Measurements from ENCODE around the gene OPTC. TPM values are rescaled to one million over a fixed set of nuclear protein-coding genes. Genes with fewer than 3 reads are reported as not detected.
"Not testable (repeated sequence)": the region's sequence is repeated elsewhere in the genome, so short reads cannot be mapped to it uniquely, and the experiment has no call there.

OPTC gene
- total and polyA plus RNA-seq, 9 of the 15 experiments (the other 6 are each of a cell fraction or from before 2014, with no cell fraction given), result not detected

GRCh38 chr1:203447151-203447550 is 46.8 kb upstream of the OPTC start:
- H4K20me1 ChIP-seq (replicated peaks; ENCODE audit: control insufficient read depth, insufficient read depth, low read length), result no peaks in the 10 kb centered on the region
- H3K9ac ChIP-seq (ENCODE audit: insufficient read depth in 1 of 2, low read depth in 2 of 2, low read length in 2 of 2), result no peak overlapping the region
- intact Hi-C loops (cut with micrococcal nuclease) (no loop called here), in situ Hi-C loops (cut with MboI) (no loop called here)
- ATAC-seq, result no peak
- H3K27me3 ChIP-seq (ENCODE audit: control insufficient read depth in 2 of 2, insufficient read depth in 2 of 2, low read length in 2 of 2), result peaks cover 12 to 37% of the 10 kb centered on the region in 2 experiments
- H3K4me1 ChIP-seq (replicated peaks in 1 of 2; ENCODE audit: control insufficient read depth in 2 of 2, insufficient read depth in 2 of 2, low read length in 2 of 2), result no peaks in the 10 kb centered on the region
- POLR2A ChIA-PET, result interaction anchor here (0.6 to 0.8 kb wide), 2 partner anchors 27 to 107 kb away, joined by 3 read pairs; no protein-coding TSS in a partner anchor
- no peak overlapping the region for H3K27ac ChIP-seq (ENCODE audit: extremely low read depth, low read depth, low read length)
- no TSS peak for BruUV-seq (replicated peaks)
- H3K36me3 ChIP-seq (ENCODE audit: control insufficient read depth, insufficient read depth, low read length), result no peaks in the 10 kb centered on the region
- H3K4me2 ChIP-seq (ENCODE audit: insufficient read depth, low read length), result no peak overlapping the region
- no peaks in the 10 kb centered on the region for H3K79me2 ChIP-seq (ENCODE audit: control insufficient read depth, insufficient read depth, low read length)
- no peaks in the 10 kb centered on the region; the same call in 1 of the 2 replicates for H3K9me3 ChIP-seq (replicated peaks; ENCODE audit: control insufficient read depth, insufficient read depth, low read depth, low read length)
- TF ChIP-seq ZBTB1 (CRISPR knock-in tag; IDR thresholded peaks at IDR 0.05; ENCODE audit: borderline replicate concordance, low read depth) (no peak), BRF1 (IDR thresholded peaks at IDR 0.05; ENCODE audit: borderline replicate concordance, extremely low read depth, insufficient read length) (no peak), MBD2 (IDR thresholded peaks at IDR 0.05; ENCODE audit: borderline replicate concordance, low read depth) (no peak), DDX20 (tag; IDR thresholded peaks at IDR 0.05; ENCODE audit: low read depth) (no peak), ZNF589 (CRISPR knock-in tag; IDR thresholded peaks at IDR 0.05; ENCODE audit: low read depth) (no peak)
- no peaks in the 10 kb centered on the region for H3K9me1 ChIP-seq (ENCODE audit: control insufficient read depth, insufficient read depth, low read length)
- 0% methylated on average over 2 of the region's 2 CpGs for WGBS (ENCODE audit: insufficient coverage, low coverage, missing lambda C conversion rate)
- DNase-seq (ENCODE audit: extremely low read depth in 1 of 4, low spot score in 3 of 4), result no peak
- no peak for FAIRE-seq
- no peak overlapping the region for H2AFZ ChIP-seq (ENCODE audit: low read depth, low read length)
- CTCF ChIA-PET (ENCODE audit: low intra/inter-chr PET ratio), result interaction anchor here (0.7 kb wide), 1 partner anchor 180 kb away, joined by 3 read pairs; no protein-coding TSS in a partner anchor
- no peak overlapping the region for H3K4me3 ChIP-seq

- FAIRE-seq; H3K4me1 ChIP-seq (replicated peaks in 1 of 2; ENCODE audit: control insufficient read depth in 2 of 2, insufficient read depth in 2 of 2, low read length in 2 of 2); DNase-seq (ENCODE audit: extremely low read depth in 1 of 4, low spot score in 3 of 4); ATAC-seq; H3K27ac ChIP-seq (ENCODE audit: extremely low read depth, low read depth, low read length); H2AFZ ChIP-seq (ENCODE audit: low read depth, low read length); in situ Hi-C loops (cut with MboI); H3K9me1 ChIP-seq (ENCODE audit: control insufficient read depth, insufficient read depth, low read length); H3K9me3 ChIP-seq (replicated peaks; ENCODE audit: control insufficient read depth, insufficient read depth, low read depth, low read length); intact Hi-C loops (cut with micrococcal nuclease); H3K36me3 ChIP-seq (ENCODE audit: control insufficient read depth, insufficient read depth, low read length); BruUV-seq (replicated peaks); H3K4me2 ChIP-seq (ENCODE audit: insufficient read depth, low read length); H3K79me2 ChIP-seq (ENCODE audit: control insufficient read depth, insufficient read depth, low read length); H3K4me3 ChIP-seq; H4K20me1 ChIP-seq (replicated peaks; ENCODE audit: control insufficient read depth, insufficient read depth, low read length); H3K9ac ChIP-seq (ENCODE audit: insufficient read depth in 1 of 2, low read depth in 2 of 2, low read length in 2 of 2): not testable (repeated sequence)
- WGBS (ENCODE audit: insufficient coverage, low coverage, missing lambda C conversion rate), result 0% methylated on average over 1 of the region's 1 CpG
- CTCF ChIA-PET (ENCODE audit: low intra/inter-chr PET ratio), result interaction anchor here (0.7 kb wide), 1 partner anchor 180 kb away, joined by 3 read pairs; no protein-coding TSS in a partner anchor
- POLR2A ChIA-PET, result interaction anchor here (0.6 to 0.8 kb wide), 3 partner anchors 27 to 113 kb away, joined by 3 to 4 read pairs (median 3); no protein-coding TSS in a partner anchor
- peaks cover 12 to 36% of the 10 kb centered on the region in 2 experiments for H3K27me3 ChIP-seq (ENCODE audit: control insufficient read depth in 2 of 2, insufficient read depth in 2 of 2, low read length in 2 of 2)
Observed at GRCh38 chr1:203447598-203447997, 46.4 kb upstream of the OPTC start.

All from K562 (cell line).